ENCODE data around the gene HOXC13.

HOXC13 gene

DNA sequence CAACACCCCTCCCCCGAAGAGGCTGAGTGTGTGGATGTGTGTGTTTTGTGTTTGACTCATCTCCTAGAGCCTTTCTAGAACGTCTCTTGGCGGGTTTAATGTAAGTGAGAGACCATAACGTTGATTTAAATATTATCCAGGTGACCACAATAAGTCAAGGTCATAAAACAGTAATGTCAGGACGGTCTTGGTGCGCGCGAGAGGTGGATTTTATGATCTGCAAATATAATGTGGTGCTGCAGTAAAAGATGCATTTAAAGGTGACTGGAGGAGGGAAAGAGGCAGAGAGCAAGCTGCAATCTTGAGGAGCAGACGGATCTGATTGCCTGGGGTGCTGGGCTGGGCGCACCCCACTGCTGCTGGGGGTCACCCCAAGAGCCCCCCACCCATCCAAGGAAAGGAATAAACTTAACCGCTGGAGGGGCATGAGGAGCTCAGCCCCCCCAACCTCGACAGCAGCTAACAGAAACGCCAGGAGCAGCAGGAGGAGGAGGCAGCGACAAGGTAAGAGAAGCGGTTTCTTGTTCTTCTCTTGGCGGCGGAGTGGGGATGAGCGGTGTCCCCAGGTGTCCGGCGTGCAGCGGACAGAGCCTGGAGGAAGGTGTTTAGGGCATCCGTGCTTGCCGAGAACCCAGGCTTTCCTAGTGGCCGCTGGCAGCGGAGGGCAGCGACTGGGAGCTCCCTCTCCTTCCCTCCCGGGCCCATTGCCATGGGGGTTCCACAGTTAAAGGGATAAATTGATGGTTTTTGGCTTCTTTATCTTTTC lies 51.9 kb downstream of the HOXC13 start:
- TF ChIP-seq, protein P1, sequence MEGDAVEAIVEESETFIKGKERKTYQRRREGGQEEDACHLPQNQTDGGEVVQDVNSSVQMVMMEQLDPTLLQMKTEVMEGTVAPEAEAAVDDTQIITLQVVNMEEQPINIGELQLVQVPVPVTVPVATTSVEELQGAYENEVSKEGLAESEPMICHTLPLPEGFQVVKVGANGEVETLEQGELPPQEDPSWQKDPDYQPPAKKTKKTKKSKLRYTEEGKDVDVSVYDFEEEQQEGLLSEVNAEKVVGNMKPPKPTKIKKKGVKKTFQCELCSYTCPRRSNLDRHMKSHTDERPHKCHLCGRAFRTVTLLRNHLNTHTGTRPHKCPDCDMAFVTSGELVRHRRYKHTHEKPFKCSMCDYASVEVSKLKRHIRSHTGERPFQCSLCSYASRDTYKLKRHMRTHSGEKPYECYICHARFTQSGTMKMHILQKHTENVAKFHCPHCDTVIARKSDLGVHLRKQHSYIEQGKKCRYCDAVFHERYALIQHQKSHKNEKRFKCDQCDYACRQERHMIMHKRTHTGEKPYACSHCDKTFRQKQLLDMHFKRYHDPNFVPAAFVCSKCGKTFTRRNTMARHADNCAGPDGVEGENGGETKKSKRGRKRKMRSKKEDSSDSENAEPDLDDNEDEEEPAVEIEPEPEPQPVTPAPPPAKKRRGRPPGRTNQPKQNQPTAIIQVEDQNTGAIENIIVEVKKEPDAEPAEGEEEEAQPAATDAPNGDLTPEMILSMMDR (IDR thresholded peaks at IDR 0.05; ENCODE audit: low read depth, low read length, missing control alignments), result no peak
- H3K4me3 ChIP-seq (replicated peaks; ENCODE audit: low read depth, low read length), result no peak overlapping the region
- DNase-seq (ENCODE audit: extremely low read depth, low read depth), result no peak

DNA sequence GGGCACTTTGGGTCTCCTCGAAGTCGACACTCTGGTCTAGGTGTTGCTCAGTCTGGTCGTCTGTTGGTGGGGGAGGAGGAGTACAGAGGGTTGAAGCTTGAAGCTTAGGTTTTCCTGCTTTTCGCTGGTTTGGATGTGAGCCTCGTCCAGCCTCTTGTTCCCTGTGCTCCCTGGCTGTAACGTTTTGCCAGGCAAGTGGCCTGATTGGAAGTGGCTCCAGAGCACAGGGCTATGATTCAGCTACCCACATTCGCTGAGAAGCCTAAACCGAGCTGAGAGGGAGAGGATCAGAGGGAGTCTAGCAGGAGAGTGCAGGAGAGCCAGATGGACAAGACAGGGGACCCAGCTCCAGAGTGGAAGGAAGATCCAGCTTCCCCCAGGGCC lies 52.4 kb downstream of the HOXC13 start:
- H3K4me3 ChIP-seq (replicated peaks; ENCODE audit: low read depth, low read length), result no peak overlapping the region
- TF ChIP-seq, protein P1 (IDR thresholded peaks at IDR 0.05; ENCODE audit: low read depth, low read length, missing control alignments), result no peak
- DNase-seq (ENCODE audit: extremely low read depth, low read depth), result no peak

DNA sequence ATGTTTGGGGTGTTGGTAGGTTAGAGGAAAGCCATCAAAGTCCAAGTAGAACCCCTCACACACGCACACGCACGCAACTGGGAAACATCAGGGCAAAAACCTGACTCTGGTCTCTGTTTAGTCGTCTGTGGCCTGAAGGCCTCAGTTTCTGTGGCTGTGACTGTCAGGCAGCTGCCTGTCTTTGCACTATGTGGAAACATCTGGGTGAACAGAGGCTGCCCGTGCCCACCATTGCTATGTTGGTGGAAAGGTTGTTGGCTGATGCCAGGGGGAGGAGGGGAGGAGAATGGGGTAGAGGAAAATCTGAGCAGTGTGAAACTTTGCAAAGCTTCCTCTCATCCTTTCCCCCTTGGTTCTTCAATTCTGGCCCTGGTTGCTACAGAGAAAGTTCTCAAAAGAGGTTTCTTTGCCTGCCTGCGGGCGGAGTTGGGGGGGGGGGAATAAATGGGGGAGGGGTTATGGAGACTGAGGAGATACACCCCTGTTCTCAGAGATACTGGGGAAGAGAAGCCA lies 53.8 kb downstream of the HOXC13 start:
- H3K4me3 ChIP-seq (replicated peaks; ENCODE audit: low read depth, low read length), result no peak overlapping the region
- no peak for DNase-seq (ENCODE audit: extremely low read depth, low read depth)
- TF ChIP-seq, protein P1 (IDR thresholded peaks at IDR 0.05; ENCODE audit: low read depth, low read length, missing control alignments), result no peak

DNA sequence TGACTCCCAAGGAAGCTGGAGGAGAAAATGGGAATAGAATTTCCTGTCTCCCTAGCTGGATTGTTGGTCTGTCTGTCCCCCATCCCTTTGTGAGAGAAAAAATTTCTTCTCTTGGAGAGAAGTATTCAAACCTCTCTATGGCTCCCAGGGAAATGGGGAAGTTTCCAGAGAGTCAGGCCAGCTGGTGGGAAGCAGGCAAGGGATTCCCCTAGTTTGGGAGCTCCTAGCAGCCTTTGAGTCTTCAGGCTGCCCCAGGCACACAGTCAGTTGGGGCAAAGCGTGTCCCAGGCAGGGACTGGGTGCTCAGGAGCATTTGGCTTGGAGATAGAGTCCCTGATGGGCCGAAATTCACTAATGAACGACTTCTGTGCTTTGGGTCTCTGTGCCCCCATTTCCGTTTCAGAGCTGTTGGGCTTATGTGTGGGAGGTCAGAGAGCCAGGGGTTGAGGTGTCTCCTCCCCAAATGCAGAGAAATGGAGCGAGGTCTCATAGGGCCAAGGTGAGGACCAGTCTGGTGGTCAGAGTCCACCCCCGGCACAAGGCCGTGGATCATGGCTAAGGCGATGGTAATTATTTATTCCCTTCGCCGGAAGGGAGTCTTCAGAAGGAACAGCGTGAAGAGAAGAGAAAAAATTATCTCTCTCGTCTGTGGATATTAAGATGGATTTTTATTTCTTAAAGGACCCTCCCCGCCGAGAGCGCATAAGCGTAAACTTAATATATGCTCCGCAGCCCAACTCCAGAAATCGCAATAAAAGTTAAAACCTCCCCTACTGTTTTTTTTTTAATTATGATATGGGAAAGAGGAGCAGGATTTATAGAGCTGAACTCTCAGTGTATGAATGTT lies 54.8 kb downstream of the HOXC13 start:
- H3K4me3 ChIP-seq (replicated peaks; ENCODE audit: low read depth, low read length), result no peak overlapping the region
- no peak for DNase-seq (ENCODE audit: extremely low read depth, low read depth)
- TF ChIP-seq, protein P1 (IDR thresholded peaks at IDR 0.05; ENCODE audit: low read depth, low read length, missing control alignments), result no peak

DNA sequence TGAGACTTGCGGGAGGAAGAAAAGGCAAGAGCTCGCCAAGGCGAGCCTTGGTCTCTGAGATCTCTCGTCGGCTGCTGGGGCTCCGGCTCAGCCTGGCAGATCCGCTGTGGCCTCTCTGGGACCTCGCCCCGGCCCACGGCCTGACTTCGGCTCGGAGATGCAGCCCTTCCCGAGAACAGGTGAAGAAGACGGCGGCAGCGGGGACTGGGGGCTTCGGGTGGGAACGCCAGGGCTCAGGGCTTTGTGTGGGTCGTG lies 55.3 kb downstream of the HOXC13 start:
- TF ChIP-seq, protein P1 (IDR thresholded peaks at IDR 0.05; ENCODE audit: low read depth, low read length, missing control alignments), result no peak
- DNase-seq (ENCODE audit: extremely low read depth, low read depth), result no peak
- no peak overlapping the region for H3K4me3 ChIP-seq (replicated peaks; ENCODE audit: low read depth, low read length)

DNA sequence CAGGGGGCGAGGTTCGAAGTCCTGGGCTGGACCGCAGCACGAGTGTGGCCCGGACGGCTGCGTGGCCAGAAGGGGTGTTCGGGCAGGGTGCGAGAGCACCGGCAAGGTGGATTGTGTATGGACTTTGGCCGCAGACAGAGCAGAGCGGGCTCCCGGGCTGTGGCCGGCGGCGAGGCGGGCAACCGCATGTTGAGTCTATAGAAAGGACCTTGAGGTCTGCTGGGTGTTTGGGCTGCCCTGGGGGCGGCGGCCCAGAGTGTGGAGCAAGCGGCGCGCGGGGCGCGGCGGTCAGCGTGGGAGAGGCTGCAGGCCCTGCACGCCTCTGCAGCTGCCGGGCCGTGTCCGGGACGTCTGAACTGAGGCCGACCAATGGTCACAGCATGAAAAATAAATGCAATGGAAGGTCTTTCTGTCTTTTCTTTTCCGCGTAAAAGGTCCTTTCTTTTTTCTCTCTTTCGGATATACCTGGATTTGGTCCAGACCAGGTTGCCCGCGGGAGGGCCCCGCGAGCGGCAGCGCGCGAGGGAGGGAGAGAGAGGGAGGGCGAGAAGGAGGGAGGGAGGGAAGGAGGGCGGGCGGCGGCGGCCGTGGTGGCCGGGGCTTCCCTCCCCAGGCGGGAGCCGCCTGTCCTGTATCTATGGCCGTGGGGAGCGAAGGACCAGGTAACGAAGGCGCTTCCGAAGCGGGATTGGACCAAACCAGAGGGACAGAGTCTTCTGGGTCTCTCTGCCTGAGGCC lies 55.8 kb downstream of the HOXC13 start:
- no peak for DNase-seq (ENCODE audit: extremely low read depth, low read depth)
- H3K4me3 ChIP-seq (replicated peaks; ENCODE audit: low read depth, low read length), result no peak overlapping the region
- TF ChIP-seq, protein P1 (IDR thresholded peaks at IDR 0.05; ENCODE audit: low read depth, low read length, missing control alignments), result no peak
